Breast epithelium (tissue), 3 donors: Measurements from ENCODE around the gene DDX46.

Experiments used
- POLR2A ChIP-seq: fragments of 450-650 bp; IDR thresholded peaks from one replicate; pipeline ENCODE4 v1.6.1; 2016; ENCODE audit warnings: antibody characterized with exemption, mild to moderate bottlenecking, moderate library complexity
- TF ChIP-seq, protein P1 (sequence below), 3 donors: fragments of 450-650 bp; IDR thresholded peaks; one replicate each; pipeline ENCODE4 v1.5.1; 2016 to 2017; ENCODE audit warnings: antibody characterized with exemption in 3 of 3, mild to moderate bottlenecking in 3 of 3, moderate library complexity in 3 of 3

DNA sequence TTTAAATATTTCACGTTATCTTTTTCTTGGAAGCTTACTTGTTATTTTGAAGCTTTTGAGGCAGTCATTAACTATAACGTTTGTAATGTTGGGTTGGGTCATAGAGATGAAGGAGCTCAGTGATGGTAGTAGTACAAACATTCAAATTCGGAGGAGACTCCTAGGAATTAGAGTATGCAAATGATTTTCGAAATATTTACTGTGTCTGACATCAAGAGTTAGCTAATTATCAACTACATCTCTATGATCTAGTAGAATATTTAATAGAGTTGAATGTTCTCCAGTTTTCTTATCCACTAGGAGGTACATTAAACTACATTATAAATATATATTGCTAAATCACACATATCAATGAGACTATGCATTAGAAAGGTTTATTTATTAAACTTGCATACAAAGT is 58.4 kb downstream of the DDX46 start:
- TF ChIP-seq, protein P1, sequence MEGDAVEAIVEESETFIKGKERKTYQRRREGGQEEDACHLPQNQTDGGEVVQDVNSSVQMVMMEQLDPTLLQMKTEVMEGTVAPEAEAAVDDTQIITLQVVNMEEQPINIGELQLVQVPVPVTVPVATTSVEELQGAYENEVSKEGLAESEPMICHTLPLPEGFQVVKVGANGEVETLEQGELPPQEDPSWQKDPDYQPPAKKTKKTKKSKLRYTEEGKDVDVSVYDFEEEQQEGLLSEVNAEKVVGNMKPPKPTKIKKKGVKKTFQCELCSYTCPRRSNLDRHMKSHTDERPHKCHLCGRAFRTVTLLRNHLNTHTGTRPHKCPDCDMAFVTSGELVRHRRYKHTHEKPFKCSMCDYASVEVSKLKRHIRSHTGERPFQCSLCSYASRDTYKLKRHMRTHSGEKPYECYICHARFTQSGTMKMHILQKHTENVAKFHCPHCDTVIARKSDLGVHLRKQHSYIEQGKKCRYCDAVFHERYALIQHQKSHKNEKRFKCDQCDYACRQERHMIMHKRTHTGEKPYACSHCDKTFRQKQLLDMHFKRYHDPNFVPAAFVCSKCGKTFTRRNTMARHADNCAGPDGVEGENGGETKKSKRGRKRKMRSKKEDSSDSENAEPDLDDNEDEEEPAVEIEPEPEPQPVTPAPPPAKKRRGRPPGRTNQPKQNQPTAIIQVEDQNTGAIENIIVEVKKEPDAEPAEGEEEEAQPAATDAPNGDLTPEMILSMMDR (IDR thresholded peaks at IDR 0.05), result no peak
- no peak for TF ChIP-seq POLR2A
